Measurements from ENCODE around the gene NAT9.

Gene NAT9

DNA sequence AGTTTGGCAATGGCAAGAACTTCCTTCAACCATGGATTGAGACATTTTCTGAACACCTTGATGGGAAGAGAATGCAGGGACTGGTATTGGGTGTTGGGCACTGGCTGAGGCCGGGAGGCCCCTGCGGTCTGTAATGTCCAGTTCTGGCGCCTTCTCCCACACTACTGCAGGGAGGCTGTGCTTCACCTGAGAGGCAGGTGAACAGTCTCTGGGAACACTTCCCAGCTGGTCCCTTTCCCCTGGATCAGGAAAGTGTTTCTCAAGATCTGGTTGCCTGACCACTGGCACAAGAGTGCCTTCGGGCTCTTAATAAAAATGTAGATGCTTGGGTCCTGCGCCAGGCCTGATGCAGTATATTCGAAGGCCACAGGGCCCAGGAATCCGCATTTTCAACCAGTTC, 28.5 kb upstream of the NAT9 start:
- DNase-seq = no peak

DNA sequence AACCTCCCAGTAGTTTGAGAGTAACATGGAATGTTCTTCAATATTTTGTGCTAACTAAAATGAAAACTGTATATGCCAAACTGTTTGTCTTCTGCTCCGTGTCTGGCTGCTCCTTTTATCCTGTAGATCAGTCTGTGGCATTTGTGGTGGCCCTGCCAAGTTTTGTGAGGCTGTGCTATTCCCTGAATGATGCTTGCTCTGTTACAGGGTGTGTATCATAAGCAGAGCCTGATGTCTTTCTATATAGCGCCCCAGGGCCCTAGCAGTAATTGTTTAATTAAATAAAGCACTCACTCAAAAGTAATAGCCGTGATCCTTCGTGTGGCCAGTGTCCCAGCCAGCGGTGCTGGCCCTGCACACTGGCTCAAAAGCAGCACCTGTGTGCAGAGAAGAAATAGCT, 27.8 kb upstream of the NAT9 start:
- DNase-seq = no peak

DNA sequence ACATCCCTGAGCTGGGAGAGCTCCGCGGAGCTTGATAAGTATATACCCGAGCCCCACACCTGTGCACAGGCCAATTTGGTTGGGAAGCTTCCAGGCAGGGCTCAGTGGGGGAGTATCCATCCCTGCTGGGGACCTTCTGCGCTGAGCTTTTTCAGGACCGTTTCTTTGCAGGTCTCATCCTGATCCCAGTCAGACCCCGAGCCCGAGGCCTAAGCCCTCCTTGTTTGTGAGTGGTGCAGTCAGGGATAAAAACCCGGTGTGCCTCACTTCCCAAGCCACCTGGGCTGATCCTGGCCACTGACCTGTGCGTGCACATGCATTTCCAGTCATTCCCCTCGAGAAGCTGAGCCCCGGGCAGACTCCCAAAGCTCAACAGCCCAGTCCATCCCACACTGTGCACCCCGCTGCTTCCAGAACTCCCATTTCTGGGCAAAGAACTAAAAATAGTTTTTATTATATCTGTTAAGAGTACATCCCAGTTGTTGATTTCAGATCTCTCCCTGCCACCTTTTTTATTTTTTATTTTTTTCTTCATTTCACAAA, 27.3 kb upstream of the NAT9 start:
- no peak for DNase-seq

DNA sequence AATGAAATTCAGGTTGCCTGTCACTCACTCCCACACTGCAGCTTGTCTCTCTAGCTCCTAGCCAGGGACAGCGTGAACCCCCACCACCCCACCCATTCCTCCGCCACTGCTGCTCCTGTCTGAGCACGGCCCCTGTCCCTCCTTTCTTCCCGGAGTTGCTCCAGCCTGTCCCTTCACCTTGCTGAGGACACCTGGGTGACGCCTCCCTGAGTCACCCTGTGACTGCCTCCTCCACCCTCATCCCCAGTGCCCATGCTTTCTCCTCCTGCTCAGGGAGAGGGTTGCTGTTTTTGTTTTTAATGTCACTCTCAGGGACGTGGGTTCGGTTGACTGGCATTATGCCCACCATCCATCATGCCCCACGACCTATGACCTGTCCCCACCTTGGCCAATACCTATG, 25.8 kb upstream of the NAT9 start:
- no peak for DNase-seq

DNA sequence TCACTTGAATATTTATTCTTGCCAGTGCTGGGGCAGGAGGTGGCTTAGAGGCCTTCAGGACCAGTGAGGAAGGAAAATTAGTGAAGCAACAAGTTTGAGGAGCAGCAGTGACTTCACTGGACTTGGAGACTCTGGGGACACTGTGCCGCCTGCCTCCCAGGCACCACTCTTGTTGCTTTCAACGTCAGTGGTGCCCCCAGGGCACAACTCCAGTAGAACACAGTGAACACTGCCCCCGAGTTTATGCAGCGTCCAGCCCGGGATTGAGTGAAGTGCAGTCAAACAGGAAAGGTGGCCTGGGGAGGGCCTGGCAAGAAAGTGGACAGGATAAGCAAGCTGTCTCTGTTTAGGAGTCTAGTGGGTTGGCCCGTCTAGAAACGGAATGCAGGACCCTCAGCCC, 24.4 kb upstream of the NAT9 start:
- DNase-seq = no peak

DNA sequence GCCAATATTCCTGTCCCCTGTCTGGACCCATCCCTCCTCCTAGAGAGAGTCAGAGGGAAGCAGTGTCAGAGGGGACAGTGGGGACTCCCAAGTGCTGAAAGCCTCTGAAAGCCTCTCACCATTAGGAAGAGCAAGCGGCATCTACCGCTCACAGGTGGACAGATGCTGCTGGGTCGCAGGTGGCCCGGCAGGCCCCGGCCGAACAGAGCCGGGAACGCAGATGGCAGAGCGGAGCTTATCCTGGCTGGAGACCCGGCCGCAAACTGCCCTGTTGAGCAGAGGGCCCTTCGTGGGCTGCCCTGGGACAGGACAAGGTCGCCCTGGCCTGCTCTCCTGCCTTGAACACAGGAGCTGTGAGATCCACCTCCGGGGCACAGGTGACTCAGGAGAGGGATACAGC, 23.0 kb upstream of the NAT9 start:
- DNase-seq = no peak

DNA sequence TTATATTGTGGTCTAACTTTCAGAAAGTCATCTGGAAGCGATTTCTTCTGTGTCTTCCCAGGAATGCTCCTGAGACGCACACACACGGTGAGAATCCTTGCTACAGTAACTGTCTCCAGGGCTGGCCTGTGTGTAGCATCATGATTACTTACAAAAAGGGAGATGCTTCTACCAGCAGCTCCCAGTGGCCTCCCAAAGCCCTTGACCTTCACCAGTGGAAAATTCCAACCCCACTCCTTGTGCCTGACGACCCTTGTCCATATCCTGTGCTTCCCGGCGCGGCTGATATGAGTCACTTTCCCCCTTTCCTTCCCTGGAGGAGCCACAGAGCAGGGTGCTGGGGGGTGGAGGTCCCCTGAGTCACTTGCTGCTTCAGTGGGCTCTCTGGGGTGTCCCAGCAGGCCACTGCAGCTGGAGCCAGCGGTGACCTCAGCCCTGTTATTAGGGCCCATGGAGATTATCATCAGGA, 22.1 kb upstream of the NAT9 start:
- no peak for DNase-seq

DNA sequence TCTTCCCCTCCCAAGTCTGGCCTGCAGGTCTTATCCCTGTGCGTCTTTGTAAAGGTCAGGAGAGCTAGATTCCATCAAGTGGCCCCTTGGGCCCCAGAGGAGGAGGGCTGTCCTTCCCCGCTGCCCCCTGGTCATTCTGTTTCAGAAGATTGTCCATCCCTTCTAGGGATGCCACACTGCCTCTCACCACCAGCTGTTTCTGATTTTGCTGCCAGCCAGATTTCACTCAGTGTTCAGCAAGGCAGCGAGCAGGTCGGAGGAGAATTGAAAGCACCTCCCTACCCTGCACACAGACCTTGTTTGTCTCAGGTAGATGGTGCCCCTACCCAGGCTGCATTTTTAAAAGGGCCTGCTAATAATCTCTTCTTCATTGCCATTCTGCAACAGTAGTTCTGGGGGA, 21.7 kb upstream of the NAT9 start:
- no peak for DNase-seq

DNA sequence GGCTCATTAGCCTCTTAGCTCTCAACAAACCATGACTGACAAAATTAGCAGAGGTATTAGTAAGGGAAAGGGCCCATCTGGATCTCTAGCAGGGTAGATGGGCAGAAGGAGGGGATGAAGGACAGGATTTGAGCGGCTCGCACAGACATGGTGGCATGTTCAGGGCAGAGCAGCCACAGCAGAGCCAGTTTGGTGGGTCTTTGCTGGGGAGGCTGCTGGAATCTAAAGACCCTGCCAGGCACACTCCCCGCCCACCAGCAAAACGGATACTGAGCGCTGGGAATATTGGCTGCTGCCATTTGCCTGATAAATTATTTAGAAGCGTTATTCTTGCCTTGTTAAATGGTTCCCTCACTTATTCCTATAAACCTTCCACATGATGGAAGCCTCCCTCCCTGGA, 20.7 kb upstream of the NAT9 start:
- no peak for DNase-seq

DNA sequence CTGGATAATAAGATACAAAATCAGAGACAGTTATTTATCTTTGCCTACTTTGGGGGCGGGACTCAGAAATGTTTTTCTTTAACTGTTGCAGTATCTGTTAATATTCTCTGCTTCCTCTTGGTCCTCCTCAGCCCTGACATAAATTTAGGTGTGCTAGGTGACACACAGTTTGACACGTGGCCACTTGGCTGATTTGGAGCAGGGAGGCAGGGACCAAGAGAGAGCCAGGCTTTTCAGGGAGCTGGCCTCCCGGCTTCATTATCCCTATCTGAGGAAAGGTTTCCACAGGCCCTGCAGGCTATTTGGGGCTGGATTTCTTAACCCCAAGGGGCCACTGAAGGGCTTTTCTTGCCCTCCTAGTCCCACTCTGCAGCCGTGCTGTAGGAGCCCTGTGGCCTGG, 20.1 kb upstream of the NAT9 start:
- no peak for DNase-seq

DNA sequence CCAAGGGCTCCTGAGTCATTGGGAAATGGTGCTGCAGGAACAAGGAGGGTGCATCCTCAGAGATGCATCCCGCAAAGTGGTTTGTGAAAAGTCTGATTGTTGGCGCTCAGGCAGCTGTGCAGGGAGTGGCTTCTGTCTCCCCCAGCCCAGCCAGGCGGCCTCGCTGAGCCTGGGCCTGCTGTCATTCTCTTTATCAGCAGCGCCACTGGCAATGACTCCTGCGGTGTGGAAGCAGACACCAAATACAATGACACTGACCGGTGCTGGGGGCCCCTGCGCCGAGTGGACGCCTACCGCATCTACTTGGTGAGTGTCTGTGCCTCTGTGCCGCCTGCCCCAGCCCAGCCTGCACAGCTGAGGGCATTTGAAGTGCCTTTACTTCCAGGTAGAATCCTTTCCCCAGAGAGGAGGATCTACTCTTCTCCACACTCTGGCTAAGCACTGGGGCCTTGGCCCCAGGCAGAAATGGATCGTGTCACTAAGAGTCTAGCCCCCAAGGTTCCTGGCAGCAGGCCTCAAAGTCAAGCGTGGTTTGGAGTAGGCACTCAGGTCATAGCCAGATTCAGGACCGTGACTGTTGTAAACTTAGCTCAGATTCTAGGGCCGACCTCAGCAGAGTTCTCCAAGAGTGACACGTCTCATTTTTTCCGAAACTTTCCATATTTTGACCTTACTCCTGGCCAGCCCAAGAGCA, 19.3 kb upstream of the NAT9 start:
- DNase-seq = no peak

DNA sequence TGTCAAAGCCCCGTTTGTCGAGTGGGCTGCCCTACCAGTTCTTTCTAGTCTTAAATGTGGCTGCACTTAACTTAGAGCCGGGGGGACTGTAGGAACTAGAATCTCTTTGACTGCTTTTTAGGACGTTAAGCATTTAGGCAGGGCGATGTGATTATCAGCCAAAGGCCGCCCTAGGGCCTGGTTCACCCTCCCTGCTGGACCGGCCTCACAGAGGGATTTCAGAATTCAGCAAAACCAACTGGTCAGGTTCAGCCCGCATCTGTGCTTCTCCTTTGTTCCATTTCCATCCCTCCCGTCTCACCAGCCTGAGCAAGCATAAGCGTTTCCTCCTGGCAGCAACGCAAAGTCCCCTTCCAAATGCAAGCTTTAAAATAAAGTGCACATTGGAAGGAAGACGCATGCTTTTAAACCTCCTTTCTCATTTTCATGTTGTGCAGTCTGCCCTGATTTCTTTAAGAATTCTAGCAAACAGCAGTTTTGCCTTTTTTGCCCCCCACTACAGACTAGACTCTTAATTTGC, 16.5 kb upstream of the NAT9 start:
- DNase-seq = no peak

DNA sequence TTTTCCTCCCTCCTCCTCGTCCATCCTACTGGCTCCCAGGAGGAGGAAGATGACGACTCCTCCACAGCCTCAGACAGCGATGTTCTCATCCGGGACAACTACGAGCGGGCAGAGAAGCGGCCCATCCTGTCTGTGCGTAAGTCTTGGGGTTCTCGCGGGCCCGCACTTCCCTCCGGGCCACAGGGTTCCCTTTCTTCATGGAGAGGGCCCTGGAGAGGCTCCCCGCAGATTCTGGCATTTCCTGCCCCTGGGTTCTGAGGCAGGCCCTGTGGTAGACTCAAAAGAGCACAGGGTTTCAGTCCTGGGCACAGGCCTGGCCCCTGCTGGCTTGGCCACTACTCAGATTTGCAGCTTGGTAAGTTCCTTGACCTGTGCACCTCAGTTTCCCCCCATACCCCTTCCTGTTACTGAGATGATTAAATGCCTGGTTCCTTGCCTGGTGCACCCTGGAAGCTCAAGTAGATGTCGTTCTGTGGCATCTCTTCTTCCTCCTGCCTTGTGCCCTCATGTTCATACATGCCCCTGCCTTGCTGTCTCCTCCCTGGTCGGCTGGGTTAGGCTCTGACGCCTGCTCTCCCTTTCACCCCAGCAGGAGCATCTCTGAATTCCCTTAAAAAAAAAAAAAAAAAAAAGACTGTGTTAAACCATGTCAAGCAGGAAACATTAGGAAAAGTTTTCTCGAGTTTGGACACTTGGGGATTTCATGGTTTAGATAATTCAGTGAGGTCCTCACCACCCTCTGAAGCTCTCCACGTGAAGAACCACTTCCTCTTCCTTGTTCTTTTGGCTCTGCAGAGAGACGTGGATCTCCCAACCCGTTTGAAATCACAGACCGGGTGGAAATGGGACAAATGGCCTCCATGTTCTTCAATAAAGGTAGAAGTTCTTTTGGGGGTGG, 14.3 kb upstream of the NAT9 start:
- no peak for DNase-seq

DNA sequence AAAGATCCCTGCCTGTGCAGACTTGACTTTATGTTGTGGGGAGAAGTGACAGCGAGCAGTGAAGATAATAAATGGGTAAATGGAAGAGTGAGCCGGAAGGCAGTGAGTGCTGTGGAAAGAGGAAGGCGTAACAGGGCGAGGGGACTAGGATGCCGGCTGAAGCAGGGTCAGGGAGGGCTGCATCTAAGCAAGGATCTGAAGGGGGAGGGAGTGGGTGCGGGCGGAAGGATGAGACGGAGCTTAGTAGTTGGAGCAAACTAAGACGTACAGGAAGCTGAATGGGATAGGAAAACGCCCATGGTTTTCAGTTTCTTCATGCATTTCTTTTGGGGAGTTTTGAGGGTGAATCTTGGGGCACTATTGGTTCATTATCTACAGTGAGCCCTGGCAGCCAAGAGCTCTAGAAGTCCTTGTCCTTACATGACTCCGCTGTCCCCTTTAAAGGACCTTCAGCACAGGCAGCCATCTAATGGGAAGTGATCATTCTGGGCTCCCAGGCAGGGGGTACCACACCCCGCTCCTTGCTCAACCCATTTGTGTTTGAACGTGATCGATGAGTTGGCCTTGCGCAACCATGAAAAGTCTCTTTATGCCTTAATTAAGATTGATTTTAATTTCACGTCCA, 10.4 kb upstream of the NAT9 start:
- DNase-seq = no peak

DNA sequence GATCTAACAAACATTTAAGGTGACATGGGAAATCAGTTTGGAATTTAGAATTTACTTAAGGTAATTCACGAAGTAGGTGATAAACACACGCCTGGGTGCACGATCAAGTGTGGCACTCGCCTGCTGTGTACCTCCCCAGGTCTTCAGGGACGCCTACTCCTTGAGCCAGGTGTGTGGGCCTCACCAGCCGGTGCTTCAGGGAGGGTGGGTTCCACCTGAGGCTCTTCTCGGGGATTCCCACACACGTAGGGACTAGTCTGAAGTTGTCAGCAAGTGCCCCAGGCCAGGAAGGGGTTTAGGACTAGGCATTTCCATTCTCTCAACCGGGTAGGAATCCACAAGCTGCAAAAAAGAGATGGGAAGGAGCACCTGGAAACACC, 9.8 kb upstream of the NAT9 start:
- no peak for DNase-seq

DNA sequence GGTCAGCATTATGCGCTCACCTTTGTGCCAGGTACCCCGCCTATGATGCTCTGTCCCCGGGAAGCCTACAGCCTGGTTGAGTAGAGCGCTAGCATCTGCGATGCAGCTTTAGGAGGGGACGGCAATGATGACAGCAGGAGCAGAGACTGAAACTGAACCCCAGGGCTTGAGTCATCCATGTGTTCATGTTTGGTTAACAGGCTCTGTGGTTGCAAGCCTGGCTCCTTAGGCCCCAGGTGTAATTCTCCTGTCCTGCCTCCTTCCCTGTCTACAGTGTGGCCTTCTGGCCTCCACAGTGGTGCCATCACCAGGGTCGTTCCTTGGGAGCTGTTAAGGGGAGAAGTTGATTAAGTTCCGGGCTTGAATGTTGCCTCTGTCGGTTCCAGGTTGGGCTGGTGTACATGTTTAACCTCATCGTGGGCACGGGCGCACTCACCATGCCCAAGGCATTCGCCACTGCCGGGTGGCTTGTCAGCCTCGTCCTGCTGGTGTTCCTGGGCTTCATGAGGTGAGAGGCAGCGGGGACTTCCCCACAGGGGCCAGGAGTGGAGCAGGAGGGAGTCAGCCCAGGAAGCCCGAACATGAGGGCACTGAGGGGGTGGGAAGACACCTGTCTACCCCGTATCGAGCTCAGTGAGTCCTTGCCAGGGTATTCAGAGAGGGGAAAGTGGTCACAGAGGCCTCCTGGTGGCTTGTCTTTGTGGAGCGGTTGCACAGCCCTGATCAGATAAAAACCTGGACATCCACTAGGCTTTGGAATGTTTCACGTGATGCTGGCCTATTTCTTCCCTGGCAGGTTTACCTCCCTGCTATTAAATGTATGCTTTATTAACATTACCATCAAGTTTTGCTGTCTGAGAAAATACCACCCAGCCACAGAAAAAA, 9.2 kb upstream of the NAT9 start:
- DNase-seq = no peak

DNA sequence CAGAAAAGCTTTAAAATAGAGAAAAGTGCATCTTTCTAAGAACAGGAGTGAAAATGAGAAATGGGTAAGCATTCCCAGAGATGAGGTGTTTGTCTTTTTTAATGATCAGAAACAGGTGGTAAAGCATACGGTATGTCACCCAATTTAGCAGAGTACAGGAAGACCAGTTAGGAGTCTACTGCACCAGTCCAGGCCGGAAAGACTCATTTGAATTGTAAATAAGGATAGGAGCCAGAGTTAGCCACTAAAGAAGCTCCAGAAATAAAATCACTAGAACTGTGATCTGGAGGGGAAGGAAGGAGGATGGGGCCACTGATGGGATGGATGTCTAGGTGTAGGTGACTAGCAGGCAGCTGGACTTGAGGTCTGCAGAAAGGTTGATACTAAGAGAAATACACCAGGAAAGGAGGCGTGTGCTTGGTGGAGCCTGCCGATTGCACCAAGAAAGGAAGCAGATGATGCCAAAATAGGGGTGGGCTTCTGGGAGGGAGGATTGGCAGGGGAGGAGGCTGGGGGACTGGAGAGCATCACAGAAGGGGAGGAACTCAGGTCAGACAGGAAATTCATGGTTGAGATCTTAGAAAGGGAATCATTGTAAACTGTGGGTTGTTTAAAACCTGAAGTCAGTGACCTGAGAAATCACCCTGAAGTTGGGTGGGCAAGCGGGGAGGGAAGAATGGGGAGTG, 8.1 kb upstream of the NAT9 start:
- DNase-seq = no peak

DNA sequence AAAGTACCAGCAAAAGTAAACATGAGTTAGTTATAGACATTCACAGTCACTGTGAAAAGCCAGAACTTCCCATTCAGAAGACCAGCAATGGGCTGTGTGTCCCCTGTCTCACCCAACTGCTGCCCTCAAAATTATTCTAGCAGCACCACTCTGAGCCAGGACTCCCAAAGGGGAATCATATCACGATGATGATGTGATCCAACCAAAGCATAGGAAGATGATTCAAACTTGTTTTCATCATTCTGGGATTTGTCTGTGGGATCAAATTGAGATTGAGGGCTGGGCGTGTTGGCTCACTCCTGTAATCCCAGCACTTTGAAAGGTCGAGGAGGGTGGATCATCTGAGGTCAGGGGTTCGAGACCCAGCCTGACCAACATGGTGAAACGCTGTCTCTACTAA, 6.4 kb upstream of the NAT9 start:
- no peak for DNase-seq

DNA sequence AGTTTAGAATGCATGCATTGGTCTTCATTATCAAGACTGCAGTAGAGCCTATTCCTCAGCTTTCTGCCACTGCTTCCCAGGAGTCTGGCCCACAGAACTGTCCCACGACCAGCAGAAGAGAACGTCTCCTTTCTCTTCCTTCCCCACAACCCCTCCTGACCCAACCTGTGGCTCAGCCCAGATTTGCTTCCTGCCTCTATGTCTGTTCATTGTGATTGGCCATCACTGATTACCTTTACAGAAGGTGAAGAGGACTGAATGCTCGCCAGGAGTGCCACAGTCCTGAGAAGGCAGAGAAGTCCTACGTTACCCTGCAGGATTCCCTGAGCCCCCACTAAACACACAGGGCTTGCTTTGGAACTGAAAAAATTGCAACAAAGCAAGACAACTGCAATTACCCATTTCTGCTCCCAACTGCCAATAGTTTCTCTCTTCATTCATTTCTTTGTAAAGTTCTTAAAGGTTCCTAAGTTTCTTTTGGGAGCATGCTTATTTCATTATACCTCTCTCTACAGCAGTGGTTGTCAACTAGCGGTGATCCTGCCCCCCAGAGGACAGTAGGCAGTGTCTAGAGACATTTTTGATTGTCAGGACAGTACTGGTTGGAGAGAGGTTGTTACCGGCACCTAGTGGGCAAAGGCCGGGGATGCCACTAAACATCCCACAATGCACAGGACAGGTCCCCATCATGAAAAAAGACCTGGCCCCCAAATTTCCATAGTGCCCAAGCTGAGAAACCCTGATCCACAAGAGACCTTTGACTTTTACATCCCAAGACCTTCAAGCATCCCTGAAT, 4.5 kb upstream of the NAT9 start:
- no peak for DNase-seq

DNA sequence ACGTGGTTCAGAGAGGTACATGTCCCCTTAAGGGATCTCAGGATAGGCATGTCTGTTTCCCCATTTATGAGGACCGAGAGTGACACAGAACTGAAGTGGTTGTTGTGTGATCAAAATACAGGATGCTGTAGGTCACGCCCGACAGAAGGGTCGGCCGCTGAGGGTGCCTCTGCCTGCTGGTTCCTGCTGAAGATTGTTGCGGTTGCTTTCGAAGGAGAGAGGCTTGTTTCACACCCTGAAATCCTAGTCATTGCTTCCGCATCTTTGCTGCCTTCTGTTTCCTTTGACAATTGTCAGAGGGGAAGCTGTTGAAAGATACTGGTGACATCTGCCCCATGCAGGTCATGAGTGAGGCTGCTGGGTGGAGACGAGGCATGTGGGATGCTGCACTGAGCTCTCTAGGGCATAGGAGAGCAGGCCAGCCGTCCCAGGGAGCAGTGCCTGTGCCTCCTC, 3.8 kb upstream of the NAT9 start:
- peak; percentile 59 for DNase-seq

DNA sequence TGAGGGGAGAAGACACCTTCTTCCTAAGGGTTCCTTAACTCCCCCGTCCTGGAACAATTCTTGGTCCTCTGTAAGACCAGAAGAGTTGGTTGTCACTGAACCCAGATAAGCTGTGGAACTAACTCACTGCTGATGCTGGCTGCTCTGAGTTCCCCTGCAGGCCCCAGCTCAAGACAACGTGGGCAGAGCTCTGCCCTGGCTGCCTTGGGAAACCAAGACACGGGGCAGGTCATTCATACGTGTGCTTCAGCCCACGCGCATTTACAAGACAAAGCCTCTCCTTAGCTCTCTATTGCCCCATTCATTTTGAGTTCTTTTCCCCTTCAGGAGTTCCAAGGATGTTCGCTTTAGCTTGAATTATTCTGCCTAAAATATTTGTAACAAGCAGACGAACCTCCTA, 3.4 kb upstream of the NAT9 start:
- DNase-seq = no peak
